ENCODE measurements around the gene PML.
"Not testable (repeated sequence)": the region's sequence is repeated elsewhere in the genome, so short reads cannot be mapped to it uniquely, and the experiment has no call there.

Gene PML

GRCh38 chr15:74040109-74040850 lies 45.8 kb downstream of the PML start:
- no peak overlapping the region for H3K4me3 ChIP-seq (ENCODE audit: low read length)
- TF ChIP-seq ZNF274 (IDR thresholded peaks at IDR 0.05; ENCODE audit: low read depth, low read length), result no peak

DNA sequence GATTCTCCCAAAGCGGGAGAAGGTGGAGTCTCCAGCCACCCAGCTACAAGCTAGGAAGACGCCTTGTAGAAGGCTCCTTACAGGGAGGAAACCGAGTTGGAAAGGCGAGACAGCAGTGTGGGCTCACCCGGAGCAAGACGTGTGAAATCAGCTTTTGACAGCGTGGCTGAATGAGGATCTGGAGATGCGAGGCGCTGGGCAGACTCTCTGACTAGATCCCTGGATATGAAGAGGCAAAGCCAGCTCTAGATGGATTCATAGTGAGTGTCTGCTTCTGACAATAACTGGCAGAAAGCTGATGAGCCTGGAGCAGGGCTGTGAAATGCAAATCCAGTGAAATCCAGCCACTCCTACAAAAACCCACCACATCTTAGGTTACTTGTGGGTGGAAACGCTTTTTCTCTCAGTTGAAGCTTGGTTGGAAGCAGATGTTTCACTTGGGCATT lies 46.8 kb downstream of the PML start:
- no peak overlapping the region for H3K4me3 ChIP-seq (ENCODE audit: low read length)

DNA sequence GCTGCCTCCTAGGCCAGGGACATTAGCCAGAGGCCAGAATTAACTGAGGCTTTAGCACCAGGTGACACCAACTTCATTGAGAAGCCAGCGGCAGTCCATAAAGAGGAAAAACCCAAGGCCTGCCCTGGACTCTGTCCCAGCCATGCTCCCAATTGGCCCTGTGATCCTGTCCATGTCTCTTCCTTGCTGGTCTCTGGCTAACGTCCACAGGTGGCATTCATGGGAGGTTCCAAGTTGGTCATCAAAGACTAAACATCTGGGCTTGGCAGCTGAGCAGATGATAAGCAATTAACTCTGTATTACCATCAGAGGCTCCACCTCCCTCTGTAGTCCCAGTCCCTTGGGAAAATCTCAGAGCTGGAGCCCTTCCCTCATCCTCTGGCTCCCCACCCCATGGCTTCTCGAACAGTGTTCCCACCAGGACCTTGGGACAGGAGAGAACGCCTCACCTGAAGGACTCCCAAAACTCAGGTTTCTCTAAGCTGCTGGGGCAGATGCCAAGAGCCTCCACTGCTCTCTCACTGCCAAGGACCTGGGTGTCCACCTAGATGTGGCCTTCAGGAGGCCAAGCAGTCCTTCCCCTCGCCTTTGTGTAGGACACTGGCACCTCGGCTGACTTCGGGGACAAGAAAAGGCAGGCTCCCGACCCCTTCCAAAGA lies 47.4 kb downstream of the PML start:
- no peak overlapping the region for H3K4me3 ChIP-seq (ENCODE audit: low read length)
- no peak for TF ChIP-seq ZNF274 (IDR thresholded peaks at IDR 0.05; ENCODE audit: low read depth, low read length)

More for the DNA sequence above, 46.8 kb downstream of the PML start:
- TF ChIP-seq ZNF274 (IDR thresholded peaks at IDR 0.05; ENCODE audit: low read depth, low read length), result no peak

DNA sequence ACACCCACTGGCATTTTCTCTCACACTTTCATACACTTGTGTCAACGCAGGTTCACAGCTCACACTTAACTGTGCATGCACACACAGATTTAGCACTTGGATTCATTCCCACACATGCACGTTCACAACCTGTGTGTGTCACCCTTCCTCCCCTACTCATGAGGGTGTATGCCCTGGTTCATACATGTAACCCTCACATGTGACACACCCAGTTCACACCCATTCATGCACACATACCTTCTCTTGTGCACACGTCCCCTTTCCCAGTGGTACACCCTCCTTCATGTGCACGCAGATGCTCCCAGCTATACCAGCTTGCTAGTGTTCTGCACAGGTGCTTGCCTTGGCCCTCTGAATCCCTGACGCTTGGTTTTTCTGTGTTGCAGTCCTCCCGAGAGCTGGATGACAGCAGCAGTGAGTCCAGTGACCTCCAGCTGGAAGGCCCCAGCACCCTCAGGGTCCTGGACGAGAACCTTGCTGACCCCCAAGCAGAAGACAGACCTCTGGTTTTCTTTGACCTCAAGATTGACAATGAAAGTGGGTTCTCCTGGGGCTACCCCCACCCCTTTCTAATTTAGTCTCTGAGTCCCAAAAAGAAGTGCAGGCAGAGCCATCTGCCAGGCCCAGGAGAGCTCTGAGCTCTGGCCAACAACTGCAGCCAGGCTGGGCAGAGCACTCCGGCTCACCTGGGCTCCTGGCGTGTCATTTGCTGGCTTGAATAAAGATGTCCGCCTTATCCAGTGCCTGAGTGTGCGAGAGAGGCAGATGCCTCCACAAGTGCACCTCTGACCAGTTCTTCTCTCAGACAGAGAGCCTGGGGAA lies 48.3 kb downstream of the PML start:
- TF ChIP-seq ZNF274 (IDR thresholded peaks at IDR 0.05; ENCODE audit: low read depth, low read length), result no peak

DNA sequence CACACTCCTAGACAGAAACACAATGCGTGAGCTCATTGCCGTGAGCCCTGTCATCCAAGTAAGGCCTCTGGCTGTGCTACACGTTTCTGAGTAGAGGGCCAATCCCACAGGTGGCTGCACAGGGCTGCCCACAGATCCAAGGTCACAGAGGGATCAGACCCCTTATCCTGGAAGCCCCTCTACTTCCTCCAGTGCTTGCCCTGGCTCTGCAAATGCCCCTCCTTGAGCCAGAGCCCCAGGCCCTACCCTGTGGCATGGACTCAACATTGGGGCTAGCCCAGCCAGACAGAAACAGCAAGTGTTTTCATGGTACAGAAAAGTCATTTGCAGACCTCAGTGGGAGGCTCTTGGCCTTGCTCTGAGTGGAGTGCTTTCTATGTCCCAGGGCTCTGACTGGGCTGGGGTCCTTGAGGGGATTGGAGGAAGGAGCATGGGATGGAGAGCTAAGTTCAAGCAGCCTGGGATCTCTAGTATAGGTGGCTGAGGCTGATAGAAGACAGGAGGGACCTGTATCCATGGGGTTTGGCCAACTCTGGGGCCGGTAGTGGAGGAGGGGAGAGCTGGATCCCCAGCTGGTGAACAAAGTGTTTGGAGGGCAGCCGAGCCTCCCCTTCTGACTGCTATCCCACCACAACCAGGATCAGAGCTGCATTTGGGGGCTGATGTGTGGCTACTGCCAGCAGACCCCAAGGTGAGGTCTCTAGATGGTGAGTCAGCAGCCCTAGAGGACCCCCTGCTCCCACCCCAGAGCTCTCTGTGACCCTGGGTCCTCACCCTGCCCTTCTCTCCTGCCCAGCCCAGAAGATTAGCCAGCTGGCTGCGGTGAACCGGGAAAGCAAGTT lies 49.1 kb downstream of the PML start:
- no peak for TF ChIP-seq ZNF274 (IDR thresholded peaks at IDR 0.05; ENCODE audit: low read depth, low read length)

More for the DNA sequence above, 48.3 kb downstream of the PML start:
- H3K4me3 ChIP-seq (ENCODE audit: low read length), result no peak overlapping the region

DNA sequence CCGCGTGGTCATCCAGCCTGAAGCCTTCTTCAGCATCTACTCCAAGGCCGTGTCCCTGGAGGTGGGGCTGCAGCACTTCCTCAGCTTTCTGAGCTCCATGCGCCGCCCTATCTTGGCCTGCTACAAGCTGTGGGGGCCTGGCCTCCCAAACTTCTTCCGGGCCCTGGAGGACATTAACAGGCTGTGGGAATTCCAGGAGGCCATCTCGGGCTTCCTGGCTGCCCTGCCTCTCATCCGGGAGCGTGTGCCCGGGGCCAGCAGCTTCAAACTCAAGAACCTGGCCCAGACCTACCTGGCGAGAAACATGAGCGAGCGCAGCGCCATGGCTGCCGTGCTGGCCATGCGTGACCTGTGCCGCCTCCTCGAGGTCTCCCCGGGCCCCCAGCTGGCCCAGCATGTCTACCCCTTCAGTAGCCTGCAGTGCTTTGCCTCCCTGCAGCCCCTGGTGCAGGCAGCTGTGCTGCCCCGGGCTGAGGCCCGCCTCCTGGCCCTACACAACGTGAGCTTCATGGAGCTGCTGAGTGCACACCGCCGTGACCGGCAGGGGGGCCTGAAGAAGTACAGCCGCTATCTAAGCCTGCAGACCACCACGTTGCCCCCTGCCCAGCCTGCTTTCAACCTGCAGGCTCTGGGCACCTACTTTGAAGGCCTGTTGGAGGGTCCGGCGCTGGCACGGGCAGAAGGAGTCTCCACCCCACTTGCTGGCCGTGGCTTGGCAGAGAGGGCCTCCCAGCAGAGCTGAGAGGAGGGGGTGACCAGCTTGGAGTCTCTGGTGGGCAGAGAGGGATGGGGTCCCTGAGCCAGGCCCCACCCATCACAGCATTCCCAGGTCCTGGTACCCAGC lies 50.0 kb downstream of the PML start:
- no peak overlapping the region for H3K4me3 ChIP-seq (ENCODE audit: low read length)
- TF ChIP-seq ZNF274 (IDR thresholded peaks at IDR 0.05; ENCODE audit: low read depth, low read length), result no peak

More for the DNA sequence above, 49.1 kb downstream of the PML start:
- H3K4me3 ChIP-seq (ENCODE audit: low read length), result no peak overlapping the region

DNA sequence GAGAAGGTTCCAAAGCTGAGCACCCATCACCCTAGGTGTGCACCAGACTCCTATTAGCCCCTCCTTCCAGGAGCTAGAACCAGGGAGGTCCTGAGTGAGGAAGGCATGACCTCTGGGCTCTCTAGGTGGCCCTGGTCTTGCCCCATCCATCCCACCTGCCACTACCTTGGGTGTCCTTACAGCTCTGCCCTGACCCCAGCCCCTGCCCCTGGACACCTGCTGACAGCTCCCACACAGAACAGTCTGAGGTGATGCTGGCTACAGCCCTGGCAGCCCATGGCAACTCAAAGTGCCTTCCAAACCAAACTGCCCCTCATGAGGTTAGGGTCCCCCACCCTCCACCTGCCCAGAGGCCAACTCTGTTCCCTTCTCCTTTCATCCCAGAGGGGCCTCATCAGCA lies 50.7 kb downstream of the PML start:
- no peak overlapping the region for H3K4me3 ChIP-seq (ENCODE audit: low read length)
- TF ChIP-seq ZNF274 (IDR thresholded peaks at IDR 0.05; ENCODE audit: low read depth, low read length), result no peak

DNA sequence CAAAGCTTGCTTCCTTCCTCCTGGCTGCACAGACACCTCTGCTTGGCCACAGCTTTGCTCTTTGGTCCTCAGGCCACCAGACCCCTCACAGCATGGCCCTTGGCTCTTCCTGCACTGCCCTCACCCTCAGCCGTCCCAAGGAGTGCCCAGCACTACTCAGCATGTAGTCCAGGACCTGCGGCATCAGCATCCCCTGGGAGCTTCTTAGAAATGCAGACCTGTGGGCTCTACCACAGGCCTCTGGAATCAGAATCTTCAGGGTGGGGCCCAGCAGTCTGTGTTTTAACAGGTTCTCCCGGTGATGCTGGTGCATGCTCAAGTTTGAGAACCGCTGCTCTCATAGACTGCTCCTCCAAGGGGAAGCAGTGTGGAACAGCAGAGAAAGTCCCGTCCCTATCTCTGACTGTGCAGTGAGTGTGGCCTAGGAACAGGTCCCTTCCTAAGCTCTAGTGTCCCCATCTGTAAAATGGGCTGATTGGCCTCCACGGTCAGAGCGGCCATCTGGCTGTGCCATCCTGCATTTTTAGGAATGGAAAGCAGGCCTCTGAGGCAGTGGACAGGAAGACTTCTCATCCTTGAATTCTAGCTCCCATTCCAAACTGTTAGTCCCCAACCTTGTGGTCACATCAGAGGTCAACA lies 51.2 kb downstream of the PML start:
- no peak for TF ChIP-seq ZNF274 (IDR thresholded peaks at IDR 0.05; ENCODE audit: low read depth, low read length)

DNA sequence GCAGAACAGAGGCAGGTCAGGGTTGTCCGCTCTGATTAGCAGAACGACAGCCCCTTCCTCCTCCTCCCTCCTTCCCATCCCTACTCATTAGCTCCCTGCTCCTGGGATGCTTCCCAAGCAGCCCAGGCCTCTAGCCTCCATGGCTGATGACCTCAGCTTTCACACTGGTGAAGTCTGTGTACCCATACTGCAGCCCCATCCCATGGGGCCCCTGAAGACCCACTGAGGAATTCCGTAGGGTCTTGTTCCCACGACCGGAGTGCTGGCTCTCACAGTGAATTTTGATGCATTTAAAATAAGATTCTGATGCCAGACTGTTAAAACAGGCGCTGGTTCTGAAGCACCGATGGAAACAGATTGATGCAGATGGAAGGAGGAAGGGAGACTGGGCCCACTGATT lies 51.8 kb downstream of the PML start:
- TF ChIP-seq ZNF274 (IDR thresholded peaks at IDR 0.05; ENCODE audit: low read depth, low read length), result no peak
- no peak overlapping the region for H3K4me3 ChIP-seq (ENCODE audit: low read length)

More for the DNA sequence above, 51.2 kb downstream of the PML start:
- H3K4me3 ChIP-seq (ENCODE audit: low read length), result no peak overlapping the region

DNA sequence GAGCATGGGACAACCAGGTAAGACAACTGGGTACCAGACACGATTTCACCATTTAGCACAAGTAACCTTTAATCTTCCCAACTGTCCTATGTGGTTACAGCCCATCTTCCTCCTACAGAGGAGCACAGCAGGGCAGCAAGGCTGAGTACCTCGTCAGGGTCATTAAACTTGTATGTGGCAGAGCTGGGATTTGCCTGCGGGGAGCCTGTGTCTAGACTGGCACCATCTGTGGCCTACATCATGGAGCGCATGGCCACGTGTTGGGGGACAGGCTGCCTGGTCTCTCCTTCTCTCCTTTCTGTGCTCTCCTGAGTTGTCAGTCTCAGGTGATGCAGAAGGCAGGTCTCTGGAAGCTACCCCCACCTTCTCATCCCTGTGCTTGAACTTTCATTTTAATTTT lies 55.6 kb downstream of the PML start:
- TF ChIP-seq ZNF274 (IDR thresholded peaks at IDR 0.05; ENCODE audit: low read depth, low read length), result no peak
- no peak overlapping the region for H3K4me3 ChIP-seq (ENCODE audit: low read length)

GRCh38 chr15:74050556-74051234 lies 56.2 kb downstream of the PML start:
- no peak for TF ChIP-seq ZNF274 (IDR thresholded peaks at IDR 0.05; ENCODE audit: low read depth, low read length)
- H3K4me3 ChIP-seq (ENCODE audit: low read length), result no peak overlapping the region

- not testable (repeated sequence) for H3K4me3 ChIP-seq (ENCODE audit: low read length)
These were observed 58.0 kb downstream of the PML start for GRCh38 chr15:74052271-74053260.

All from GM08714 (cell line).